Fibroblast of the conjunctiva (primary cell): ENCODE measurements around the gene H3-3A.
A peak's percentile ranks its signal among the peaks of the same experiment; 100 is the strongest.

Experiments
- DNase-seq: peaks from one replicate; pipeline ENCODE4 v3.0.0-alpha.2; 2010; ENCODE audit warnings: low read depth

H3-3A gene

GRCh38 chr1:226062558-226063223 lies at the start of gene H3-3A:
Gene H3-3A, plus strand, starts transcription at chr1:226062716. Its CDS starts 1,636 bp downstream, at chr1:226064352.
- DNase-seq, result peak; percentile 87

DNA sequence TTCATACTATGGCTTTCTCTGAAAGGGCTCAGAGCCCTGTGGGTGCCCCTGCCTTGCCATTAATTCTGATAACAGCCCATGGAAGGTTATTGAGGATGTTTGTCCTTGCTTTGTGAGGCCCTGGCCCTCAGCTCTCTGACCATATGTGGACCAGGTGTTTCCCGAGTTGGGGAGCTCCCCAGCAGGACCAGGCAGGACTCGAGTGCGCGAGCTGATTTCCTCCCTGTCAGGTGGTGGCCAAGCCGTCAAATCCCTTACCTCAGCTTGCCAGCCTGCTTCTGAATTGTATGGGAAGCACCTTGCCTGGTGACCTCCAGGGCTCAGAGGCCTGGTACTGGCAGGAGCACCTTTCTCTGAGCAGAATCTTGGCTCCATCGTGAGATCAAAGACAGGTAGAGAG lies 45.4 kb upstream of the H3-3A start:
- DNase-seq, result no peak

GRCh38 chr1:226019572-226019971 lies 42.9 kb upstream of the H3-3A start:
- DNase-seq, result no peak

DNA sequence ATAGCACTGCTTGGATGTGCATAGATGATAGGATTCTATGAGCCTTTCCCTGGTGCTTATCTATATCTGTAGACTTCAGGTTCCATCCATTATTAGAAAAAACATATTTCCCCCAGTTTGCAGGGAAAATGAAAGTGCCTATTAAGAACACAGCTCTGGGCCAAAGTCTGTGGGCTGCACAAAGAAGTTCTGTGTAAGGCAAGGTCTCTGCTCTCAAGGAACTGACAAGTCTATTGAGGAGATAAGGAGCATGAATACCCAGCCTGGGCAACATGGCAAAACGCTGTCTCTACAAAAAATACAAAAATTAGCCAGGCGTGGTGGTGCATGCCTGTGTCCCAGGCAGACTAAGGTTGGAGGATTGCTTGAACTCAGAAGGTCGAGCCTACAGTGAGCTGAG lies 41.1 kb upstream of the H3-3A start:
- no peak for DNase-seq

- DNase-seq, result no peak
These were observed 40.7 kb upstream of the H3-3A start for GRCh38 chr1:226021801-226022200.

GRCh38 chr1:226023735-226024134 lies 38.8 kb upstream of the H3-3A start:
- no peak for DNase-seq

DNA sequence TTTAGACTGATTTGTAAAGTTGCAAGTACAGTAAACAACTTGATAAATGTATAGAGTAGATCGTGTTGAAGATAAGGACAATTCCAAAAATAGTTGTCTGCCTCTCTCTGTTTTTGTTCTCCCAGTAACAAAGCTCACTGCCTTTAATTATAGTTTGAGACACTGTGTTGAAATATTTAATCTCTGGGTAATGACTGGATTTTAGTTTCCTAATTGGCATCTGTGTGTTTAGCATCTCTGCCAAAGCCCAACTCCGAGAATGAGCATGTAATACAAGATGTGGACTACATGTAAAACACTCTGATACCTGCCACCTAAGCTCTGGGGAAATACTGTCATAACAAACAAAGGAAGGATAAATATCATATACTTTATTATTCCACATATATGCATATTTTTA lies 35.7 kb upstream of the H3-3A start:
- no peak for DNase-seq

DNA sequence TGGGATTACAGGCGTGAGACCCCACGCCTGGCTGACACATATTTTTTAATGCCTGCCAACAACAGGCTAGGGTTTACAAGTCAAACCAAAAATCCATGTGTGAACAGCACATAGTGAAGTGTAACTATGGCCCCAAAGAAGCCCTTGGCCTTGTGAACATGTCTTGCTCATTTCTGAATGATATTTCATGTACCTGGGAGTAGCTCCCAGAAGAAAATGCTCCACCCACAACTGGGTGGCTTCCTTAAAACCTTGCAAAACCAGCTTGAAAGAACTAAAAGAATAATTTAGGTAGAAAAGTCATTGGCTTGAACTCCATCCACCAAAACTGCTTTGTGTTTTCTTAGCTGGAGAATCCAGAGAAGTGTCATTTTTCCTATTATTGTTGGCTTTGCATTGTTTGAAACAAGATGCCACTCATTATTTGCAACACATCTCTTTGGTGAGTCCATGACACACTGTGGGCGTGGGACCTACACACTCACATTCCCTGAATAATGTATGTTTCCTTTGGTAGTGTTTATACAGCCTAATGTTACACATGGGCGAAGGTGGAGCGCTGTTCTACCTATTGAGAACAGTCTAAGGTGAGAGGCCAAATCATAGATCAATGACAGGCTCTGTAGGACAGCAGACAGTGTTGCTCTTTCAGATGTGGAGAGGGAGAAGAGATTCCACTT lies 34.8 kb upstream of the H3-3A start:
- DNase-seq, result no peak

DNA sequence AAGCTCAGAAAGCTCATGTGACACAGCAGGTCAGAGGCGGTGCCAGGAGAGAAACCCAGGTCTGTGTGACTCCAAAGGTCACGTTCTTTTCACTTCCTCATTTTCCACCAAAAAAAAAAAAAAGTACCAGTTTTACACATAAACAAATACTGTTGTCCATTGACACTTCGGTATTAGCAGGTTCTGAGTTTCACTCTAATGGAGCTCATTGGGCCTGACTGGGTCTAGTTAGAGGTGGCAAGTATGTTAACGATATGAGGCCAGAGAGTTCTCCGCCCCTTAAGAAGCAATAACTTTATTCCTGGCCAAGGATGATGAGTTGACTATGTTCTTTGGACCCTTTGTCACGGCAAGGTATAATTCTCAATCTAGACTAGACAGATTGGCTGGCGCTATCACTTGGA lies 33.4 kb upstream of the H3-3A start:
- no peak for DNase-seq

GRCh38 chr1:226029568-226030225 lies 32.8 kb upstream of the H3-3A start:
- DNase-seq, result no peak

DNA sequence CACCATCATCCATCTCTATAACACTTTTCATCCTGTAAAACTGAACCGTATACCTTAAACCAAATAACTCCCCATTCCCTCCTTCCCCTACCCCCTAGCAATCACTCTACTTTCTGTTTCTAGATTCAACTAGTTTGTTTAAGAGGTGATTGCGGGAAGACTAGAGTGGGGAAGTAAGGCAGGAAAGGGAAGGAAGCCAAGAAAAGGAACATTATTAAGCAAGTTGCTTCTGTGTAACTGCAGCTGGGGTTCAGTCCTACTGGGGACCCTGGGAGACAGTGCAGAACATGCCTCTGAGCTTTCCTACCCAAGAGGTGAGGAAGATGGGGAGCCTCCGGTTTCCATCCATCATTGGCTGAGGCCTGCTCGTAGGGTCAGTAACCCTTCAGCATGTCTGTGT lies 28.9 kb upstream of the H3-3A start:
- DNase-seq, result no peak

DNA sequence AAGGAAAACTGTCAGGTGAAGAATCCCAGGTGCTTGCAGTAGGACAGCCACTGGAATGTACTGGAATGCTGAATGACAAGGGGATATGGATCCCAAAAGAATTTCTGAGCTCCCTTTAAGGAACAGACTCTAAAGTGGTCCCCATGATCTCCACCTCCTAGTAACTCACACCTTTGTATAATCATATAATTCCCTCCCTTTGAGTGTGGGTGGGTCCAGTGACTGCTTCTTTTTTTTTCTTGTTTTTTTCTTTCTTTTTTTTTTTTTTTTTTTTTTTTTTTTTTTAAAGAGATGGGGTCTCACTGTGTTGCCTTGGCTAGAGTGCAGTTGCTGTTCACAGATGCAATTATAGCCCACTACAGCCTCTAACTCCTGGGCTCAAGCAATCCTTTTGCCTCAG lies 28.5 kb upstream of the H3-3A start:
- no peak for DNase-seq

GRCh38 chr1:226034482-226034881 lies 28.0 kb upstream of the H3-3A start:
- DNase-seq, result peak; percentile 94

- DNase-seq, result no peak
These were observed 26.6 kb upstream of the H3-3A start for GRCh38 chr1:226035915-226036314.

- DNase-seq, result no peak
These were observed 23.9 kb upstream of the H3-3A start for GRCh38 chr1:226038661-226039060.

DNA sequence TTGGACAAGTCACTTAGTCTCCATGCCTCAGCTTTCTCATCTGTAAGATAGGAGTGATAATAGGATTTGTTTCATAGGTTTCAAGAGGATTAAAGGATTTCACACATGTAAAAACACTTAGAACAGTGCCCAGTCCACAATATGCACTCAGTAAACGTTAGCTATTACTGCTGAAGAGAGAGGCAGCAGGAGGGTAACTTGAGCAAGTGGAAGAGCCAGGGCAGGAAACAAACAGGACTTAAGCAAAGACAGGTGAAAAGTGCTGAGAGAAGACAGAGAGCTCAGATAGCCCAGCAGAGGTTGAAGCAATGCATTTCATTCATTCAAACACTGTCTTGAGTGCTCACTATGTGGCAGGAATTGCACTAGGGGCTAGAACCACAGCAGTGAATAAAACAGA lies 21.1 kb upstream of the H3-3A start:
- no peak for DNase-seq

- DNase-seq, result no peak
These were observed 17.9 kb upstream of the H3-3A start for GRCh38 chr1:226044514-226045101.

DNA sequence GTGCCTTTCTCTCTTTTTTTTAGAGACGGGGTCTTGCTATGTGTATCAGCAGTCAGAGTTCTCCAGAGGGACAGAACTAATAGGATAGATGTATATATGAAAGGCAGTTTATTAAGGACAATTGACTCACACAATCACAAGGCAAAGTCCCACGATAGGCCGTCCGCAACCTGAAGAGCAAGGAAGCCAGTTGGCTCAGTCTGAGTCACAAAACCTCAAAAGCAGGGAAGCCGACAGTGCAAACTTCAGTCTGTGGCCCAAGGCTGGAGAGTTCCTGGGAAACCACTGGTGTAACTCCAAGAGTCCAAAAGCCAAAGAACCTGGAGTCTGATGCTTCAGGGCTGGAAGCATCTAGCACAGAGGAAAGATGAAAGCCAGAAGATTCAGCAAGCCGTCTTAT lies 16.3 kb upstream of the H3-3A start:
- DNase-seq, result no peak

DNA sequence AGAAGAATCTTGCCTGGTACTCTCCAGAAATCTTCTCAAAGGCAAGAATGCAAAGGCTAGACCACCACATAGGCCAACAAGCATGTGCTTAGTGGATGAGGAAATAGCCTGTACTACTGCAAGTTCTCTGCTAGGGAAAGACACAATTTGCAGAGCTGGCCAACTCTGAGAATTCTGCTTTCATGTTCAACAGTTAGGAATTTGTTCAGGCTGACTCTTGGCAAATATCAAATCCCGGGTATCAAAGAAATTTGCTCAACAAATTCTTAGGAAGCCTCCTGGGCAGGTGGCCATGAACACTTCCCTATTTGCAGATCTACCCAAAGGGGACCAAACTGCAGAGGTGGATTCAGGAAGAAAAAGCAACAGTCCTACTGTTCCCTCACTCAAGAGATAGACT lies 15.0 kb upstream of the H3-3A start:
- DNase-seq, result no peak

DNA sequence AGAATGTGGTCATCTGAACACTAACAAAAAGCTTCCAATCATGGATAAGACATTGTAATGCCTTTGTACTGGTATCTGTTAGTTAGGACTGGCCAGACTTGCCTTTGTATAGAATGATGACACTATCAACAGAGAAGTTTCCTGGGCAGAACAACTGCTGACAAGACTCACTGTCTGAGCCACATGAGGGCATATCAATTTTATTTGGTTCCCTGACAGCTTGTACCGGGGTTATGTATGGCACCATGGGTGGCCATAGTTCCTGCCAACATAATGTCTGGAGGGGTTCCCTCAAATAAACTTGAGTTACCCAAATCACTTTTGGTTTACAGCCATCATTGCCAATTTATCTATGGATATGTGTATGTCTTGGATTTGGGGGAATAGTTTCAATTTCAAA lies 13.6 kb upstream of the H3-3A start:
- DNase-seq, result no peak

DNA sequence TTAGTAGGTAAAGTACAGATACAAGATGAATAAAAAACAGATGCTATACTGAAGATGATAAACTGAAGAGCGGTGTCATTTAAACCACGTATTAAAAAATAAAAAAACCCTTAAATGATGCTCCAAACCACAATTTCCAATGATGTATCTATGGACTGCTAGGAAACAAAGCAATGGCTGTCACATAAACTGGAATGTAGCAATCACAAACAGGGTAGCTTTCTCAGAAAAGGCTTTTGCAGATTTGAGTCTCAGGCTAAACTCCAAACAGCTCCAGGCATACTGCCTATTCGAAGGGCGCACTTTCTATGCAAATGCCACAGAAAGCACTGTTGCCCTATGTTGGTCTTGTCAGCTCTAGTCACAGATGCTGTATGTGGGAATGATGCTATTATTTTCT lies 12.4 kb upstream of the H3-3A start:
- DNase-seq, result no peak

- no peak for DNase-seq
These were observed 11.2 kb upstream of the H3-3A start for GRCh38 chr1:226051365-226051764.

DNA sequence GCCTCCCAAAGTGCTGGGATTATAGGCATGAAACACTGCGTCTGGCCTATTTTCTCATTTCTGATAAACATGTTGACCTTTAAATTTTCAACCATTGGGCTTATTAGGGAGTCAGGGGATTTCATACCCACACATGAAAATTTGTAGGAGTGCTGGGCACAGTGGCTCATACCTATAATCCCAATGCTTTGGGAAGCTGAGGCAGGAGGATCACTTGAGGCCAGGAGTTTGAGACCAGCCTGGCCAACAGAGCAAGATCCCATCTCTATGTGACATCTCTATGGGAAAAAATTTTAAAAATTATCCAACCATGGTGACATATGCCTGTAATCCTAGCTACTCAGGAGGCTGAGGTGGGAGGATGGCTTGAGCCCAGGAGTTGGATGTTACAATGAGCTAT lies 10.5 kb upstream of the H3-3A start:
- no peak for DNase-seq
